Activated T-helper 1 cell treated with Interleukin-2 at 50 U/mL for 16 hours (primary cell): ENCODE results near the gene TTLL8.
"Not testable (repeated sequence)": the region's sequence is repeated elsewhere in the genome, so short reads cannot be mapped to it uniquely, and the experiment has no call there.

Source experiments
- DNase-seq: peaks from one replicate; pipeline ENCODE4 v3.0.0-alpha.2; 2020; ENCODE audit warnings: low read depth

Gene TTLL8

GRCh38 chr22:50000587-50001387, 57.3 kb downstream of the TTLL8 start:
- no peak for DNase-seq

- DNase-seq: no peak
Measured at GRCh38 chr22:49999946-50000586, 58.0 kb downstream of the TTLL8 start.

GRCh38 chr22:49999063-49999945, 58.8 kb downstream of the TTLL8 start:
- DNase-seq: no peak

- no peak for DNase-seq
Measured at GRCh38 chr22:49998718-49999062, 59.4 kb downstream of the TTLL8 start.

GRCh38 chr22:49997932-49998717, 60.0 kb downstream of the TTLL8 start:
- DNase-seq: no peak

GRCh38 chr22:49997251-49997599, 60.9 kb downstream of the TTLL8 start:
- no peak for DNase-seq

GRCh38 chr22:49996518-49997250, 61.4 kb downstream of the TTLL8 start:
- no peak for DNase-seq

GRCh38 chr22:49996119-49996517, 62.0 kb downstream of the TTLL8 start:
- no peak for DNase-seq

- no peak for DNase-seq
Measured at GRCh38 chr22:49995361-49996118, 62.6 kb downstream of the TTLL8 start.

- no peak for DNase-seq
Measured at GRCh38 chr22:49995041-49995360, 63.1 kb downstream of the TTLL8 start.

GRCh38 chr22:49994361-49995040, 63.6 kb downstream of the TTLL8 start:
- DNase-seq: no peak

GRCh38 chr22:49993649-49994360, 64.3 kb downstream of the TTLL8 start:
- no peak for DNase-seq

GRCh38 chr22:49992921-49993648, 65.0 kb downstream of the TTLL8 start:
- peak; percentile 53 for DNase-seq

GRCh38 chr22:49991907-49992533, 66.1 kb downstream of the TTLL8 start:
- no peak for DNase-seq

- DNase-seq: no peak
Measured at GRCh38 chr22:49991167-49991566, 66.9 kb downstream of the TTLL8 start.

GRCh38 chr22:49989826-49990225, 68.3 kb downstream of the TTLL8 start:
- DNase-seq: not testable (repeated sequence)

- DNase-seq: no peak
Measured at GRCh38 chr22:49986325-49986724, 71.8 kb downstream of the TTLL8 start.
